ENCODE data around the gene ADAM22.
"Not testable (repeated sequence)": the region's sequence is repeated elsewhere in the genome, so short reads cannot be mapped to it uniquely, and the experiment has no call there.

ADAM22 gene

GRCh38 chr7:88153378-88153777, 219.3 kb downstream of the ADAM22 start:
- no peak for DNase-seq (ENCODE audit: low read depth in 1 of 2, low spot score in 1 of 2)

- DNase-seq (ENCODE audit: low read depth in 1 of 2, low spot score in 1 of 2), result no peak
Observed at GRCh38 chr7:88155756-88156155, 221.7 kb downstream of the ADAM22 start.

DNA sequence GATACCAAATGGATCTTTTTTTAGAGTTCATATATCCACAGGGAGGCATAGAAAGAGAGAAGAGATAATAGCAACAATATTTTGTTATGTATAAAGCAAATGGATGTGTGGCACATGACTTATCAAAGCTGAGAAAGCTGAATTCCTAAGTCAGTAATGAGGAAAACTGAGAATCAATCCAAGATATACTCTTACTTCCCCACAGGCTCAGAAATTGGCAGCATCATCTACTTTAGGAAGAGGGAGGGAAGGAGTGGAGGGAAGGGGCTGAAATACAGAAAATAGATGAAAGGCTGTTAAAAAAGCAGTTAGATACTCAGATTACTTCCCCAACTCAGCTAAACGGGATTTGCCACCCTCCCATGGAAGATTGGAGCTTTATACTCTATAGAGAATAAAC, 222.3 kb downstream of the ADAM22 start:
- DNase-seq (ENCODE audit: low read depth in 1 of 2, low spot score in 1 of 2), result no peak

GRCh38 chr7:88159741-88160140, 225.7 kb downstream of the ADAM22 start:
- DNase-seq (ENCODE audit: low read depth in 1 of 2, low spot score in 1 of 2), result not testable (repeated sequence)

GRCh38 chr7:88165697-88166096, 231.6 kb downstream of the ADAM22 start:
- DNase-seq (ENCODE audit: low read depth in 1 of 2, low spot score in 1 of 2), result no peak

DNA sequence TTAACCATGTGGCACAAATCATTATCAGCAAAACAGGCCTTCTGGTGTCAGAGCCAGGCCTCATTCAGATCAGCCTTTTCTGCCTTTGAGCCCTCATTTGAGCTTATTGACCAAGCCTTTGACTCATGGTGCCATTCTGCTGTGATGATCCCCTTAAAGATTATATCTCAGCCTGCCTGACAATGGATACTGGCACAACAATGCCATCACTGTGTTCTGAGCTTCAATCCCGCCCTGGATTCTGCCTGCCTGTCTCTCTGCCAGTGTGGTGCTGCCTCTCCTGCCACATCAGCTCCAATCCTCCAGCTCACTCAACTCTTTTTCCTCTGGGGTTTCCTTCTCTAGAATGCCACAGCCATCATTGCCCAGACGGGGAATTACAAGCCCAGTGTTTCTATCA, 233.2 kb downstream of the ADAM22 start:
- DNase-seq (ENCODE audit: low read depth in 1 of 2, low spot score in 1 of 2), result no peak

GRCh38 chr7:88167721-88168120, 233.7 kb downstream of the ADAM22 start:
- DNase-seq (ENCODE audit: low read depth in 1 of 2, low spot score in 1 of 2), result no peak

DNA sequence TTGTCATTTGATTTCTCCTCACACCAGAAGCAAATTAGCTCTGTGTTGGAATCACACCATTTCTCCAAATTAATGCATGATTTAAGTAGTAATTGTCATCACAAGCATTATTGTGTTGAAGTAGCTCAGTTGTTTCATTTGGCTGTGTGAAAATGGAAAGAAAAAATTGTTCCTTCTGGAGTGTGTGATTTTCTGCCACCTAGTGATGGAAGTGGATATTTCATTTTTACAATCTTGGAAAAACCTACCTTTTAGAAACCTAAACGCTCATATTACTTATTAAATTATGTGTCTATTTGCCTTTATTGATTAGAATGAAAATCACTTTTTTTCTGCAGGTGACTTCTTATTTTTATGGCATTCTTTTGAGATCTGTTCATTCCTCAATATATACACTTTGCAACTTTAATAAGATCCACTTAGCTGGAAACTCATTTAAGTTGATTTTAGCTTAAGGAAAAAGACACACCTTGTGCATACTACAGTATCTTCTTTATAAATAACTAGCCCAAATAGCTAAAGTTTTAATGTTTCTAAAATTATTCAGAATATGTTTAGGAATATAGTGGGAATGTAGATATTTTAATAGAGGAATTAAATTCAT, 235.8 kb downstream of the ADAM22 start:
- no peak for DNase-seq (ENCODE audit: low read depth in 1 of 2, low spot score in 1 of 2)

DNA sequence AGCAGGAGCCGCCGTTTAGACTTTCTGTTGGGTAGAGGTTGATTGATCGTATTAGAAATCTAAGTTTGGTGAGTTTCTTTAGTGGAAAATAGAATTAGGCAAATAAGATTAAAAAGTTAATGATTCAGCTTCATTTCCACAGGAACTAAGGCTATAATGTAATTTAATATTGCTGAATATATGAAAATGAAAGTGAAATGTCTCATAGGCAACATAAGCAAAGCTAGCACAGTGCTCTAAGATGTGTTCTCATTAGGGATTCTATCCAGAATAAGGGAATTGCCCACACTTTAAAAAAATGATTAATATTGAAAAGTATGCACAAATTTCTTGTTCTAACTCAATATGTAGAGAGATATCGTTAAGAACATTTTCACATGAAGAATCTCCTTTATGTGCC, 238.8 kb downstream of the ADAM22 start:
- no peak for DNase-seq (ENCODE audit: low read depth in 1 of 2, low spot score in 1 of 2)

DNA sequence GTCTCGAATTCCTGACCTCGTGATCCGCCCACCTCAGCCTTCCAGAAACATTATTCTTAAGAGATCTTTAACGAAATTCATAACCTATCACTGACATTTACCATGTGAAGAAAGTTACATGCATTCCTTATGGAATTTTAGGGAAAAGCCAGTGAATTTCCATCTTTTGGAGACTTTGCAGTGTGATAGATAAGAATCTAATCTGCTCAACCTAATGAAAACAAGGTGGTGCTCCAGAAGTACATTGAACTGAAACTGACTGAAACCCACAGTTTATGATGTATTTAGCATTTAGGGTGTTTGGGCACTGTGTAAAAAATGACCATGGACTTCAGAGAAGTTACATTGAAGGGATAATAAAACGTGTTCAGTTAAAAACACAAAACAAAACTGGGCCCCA, 242.1 kb downstream of the ADAM22 start:
- DNase-seq (ENCODE audit: low read depth in 1 of 2, low spot score in 1 of 2), result no peak

DNA sequence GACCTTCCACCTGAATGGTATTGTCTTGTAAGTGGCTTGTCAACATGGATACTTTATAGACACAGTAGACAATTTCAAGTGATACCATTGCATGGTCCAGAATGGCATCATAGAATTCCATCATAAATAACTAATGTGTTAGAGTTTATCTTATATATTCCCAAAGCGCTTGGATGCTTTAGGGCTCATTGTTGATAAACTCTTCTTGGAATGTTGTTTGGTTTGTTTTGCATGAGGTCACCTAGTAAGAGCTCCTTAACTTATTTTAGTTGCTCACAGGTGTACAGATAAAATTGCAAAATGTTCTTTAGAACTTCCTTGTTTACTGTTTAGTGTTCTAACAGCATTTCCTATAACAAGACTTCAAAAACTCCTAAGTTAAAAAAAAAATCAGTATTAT, 249.0 kb downstream of the ADAM22 start:
- DNase-seq (ENCODE audit: low read depth in 1 of 2, low spot score in 1 of 2), result no peak

DNA sequence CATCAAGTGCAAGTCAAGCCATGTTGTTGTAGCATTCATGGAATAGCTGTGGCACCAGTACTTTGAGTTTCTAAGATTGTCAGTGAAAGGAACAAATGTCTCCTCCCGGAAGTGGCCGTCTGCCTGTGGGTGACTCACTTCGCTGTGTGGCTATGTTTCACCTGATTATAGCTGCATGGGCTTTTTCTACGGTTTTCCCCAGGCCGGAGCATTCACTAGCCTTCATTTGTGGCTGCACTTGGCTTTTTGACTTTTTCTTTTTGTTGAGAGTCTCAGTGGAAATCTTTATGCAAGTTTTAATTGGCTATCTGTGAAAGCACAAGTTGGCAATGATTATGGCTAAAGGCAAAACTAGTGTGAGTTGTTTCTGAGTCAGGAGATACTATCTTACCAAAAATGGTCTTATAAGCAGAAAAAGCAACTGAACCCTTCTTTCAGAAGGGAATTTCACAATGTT, 250.8 kb downstream of the ADAM22 start:
- DNase-seq (ENCODE audit: low read depth in 1 of 2, low spot score in 1 of 2), result no peak

DNA sequence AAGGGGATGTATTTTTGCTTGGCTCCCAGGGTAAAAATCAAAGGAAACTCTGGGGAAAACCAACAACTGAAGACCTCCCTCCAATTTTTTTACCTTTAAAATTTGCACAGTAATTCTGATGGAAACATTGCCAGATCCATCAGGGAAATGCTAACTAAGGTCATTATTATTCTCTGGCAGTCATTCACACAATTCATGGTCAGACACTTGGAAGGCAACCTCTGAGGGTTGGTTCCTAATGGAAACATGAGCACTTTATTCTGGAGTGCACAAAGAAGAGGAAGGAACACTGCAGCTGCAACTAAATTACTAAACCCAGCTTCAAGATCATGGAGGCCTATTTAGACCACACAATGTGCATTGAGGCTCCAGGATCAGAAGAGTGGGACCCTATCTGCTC, 251.6 kb downstream of the ADAM22 start:
- no peak for DNase-seq (ENCODE audit: low read depth in 1 of 2, low spot score in 1 of 2)

- no peak for DNase-seq (ENCODE audit: low read depth in 1 of 2, low spot score in 1 of 2)
Observed at GRCh38 chr7:88191911-88192310, 257.9 kb downstream of the ADAM22 start.

DNA sequence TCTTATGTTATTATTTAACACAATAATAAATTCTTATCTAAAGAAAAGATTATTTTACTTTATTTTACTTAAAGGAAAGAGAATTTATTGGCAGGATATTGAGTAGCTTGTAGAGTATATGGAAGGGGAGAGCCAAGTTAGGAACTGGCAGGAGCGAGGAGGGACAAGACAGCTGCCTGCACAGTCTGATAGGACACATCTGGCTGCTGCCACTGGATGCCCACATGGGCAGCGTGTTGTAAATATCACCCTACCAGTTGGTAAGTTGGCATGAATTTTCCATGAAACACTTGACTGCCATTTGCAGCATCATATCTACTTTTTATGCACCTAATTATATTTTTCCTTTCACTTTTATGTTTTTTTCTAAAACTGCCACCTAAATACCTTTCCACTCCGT, 266.2 kb downstream of the ADAM22 start:
- DNase-seq (ENCODE audit: low read depth in 1 of 2, low spot score in 1 of 2), result no peak

DNA sequence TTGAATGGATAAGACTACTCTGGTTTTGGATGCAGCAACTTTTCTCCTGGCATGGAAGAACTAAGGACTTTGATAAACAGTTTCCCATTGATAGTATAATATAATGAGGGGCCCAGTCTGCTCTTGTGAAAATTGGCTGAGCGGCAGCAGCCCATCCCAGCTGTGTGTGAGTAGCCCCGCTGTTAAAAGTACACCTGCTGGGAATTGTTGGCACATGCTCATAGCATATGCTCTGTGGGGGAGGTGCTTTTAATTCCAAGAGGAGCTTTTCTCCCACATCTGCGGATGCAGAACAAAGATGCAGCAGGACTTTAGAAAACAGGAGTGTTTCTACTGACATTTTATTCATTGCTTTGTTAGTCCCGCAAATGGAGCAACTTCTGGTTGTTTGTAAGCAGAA, 266.7 kb downstream of the ADAM22 start:
- DNase-seq (ENCODE audit: low read depth in 1 of 2, low spot score in 1 of 2), result no peak

GRCh38 chr7:88201305-88201704, 267.3 kb downstream of the ADAM22 start:
- no peak for DNase-seq (ENCODE audit: low read depth in 1 of 2, low spot score in 1 of 2)

- DNase-seq (ENCODE audit: low read depth in 1 of 2, low spot score in 1 of 2), result no peak
Observed at GRCh38 chr7:88202278-88202677, 268.2 kb downstream of the ADAM22 start.

- DNase-seq (ENCODE audit: low read depth in 1 of 2, low spot score in 1 of 2), result no peak
Observed at GRCh38 chr7:88202799-88203198, 268.7 kb downstream of the ADAM22 start.

DNA sequence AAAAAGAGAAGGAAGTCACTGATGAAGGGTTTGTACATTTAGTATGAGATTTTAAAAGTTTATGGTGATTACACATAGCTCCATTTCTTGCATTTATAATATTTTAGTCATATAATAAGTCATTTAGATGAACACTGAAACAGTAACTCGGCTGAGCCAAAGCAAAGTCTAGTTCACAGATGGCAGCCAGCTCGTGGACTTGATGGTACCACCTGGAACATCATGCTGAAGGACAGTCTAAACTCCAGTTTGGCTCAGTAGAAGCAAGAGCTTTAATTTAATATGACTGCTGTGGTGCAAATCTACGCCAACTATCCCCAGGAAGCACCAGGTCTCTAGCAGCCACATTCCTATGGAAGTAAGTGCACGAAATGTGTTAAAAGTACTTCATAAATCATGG, 269.4 kb downstream of the ADAM22 start:
- DNase-seq (ENCODE audit: low read depth in 1 of 2, low spot score in 1 of 2), result no peak

GRCh38 chr7:88204525-88205110, 270.6 kb downstream of the ADAM22 start:
- DNase-seq (ENCODE audit: low read depth in 1 of 2, low spot score in 1 of 2), result no peak

GRCh38 chr7:88205179-88205578, 271.1 kb downstream of the ADAM22 start:
- DNase-seq (ENCODE audit: low read depth in 1 of 2, low spot score in 1 of 2), result no peak

DNA sequence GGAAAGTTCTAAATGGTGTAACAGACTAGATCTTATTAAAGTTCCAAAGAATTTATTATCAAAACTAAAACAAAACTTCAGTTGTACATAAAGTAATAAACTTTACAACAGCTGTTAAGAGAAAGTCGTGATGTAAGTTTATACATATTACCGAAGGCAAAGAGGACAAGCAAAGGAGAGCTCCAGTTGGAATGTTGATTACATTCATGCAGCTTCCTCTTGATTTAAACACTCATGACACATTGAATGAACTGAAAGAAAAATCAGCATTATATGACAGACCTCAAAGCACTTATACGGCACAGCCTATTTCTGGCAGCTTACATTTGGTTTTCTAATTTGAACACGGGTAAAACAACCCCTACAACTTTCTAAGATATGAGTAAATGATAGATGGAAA, 272.2 kb downstream of the ADAM22 start:
- DNase-seq (ENCODE audit: low read depth in 1 of 2, low spot score in 1 of 2), result no peak

Data from stimulated activated CD4-positive, alpha-beta T cell treated with anti-CD3 and anti-CD28 coated beads, Interleukin-15, amount 100 ng/mL, for 1 hour (primary cell).